Stomach (tissue), 9 donors: Measurements from ENCODE around the gene DLX4. TPM values are rescaled to one million over a fixed set of nuclear protein-coding genes. Genes with fewer than 3 reads are reported as not detected.

Experiments used
- DNase-seq, 2 donors: peaks; one replicate each; pipeline versions ENCODE4 v3.0.0 to v3.0.0-alpha.2; 2013 to 2019
- H3K27ac ChIP-seq, 5 donors: fragments of 200-600 bp in 4 of 5; sonication (generic) in 4 of 5; one replicate each; pipeline ENCODE4 v1.5.1; 2013 to 2019; ENCODE audit warnings: mild to moderate bottlenecking in 1 of 5, moderate library complexity in 1 of 5
- H3K27me3 ChIP-seq, 3 donors: fragments of 200-600 bp; sonication (generic); one replicate each; pipeline ENCODE4 v1.5.1; 2017 to 2019; ENCODE audit warnings: mixed run types in 1 of 3
- H3K36me3 ChIP-seq, 4 donors: fragments of 200-600 bp; sonication (generic); 1 replicate in 3 of 4; 2 replicates in 1 of 4; pipeline ENCODE4 v1.5.1; 2016 to 2019
- H3K4me1 ChIP-seq, 4 donors: fragments of 200-600 bp; sonication (generic); one replicate each; pipeline ENCODE4 v1.5.1; 2016 to 2019
- H3K4me3 ChIP-seq, 4 donors: fragments of 200-600 bp; sonication (generic) in 3 of 4; one replicate each; pipeline ENCODE4 v1.5.1; 2016 to 2019; ENCODE audit warnings: mild to moderate bottlenecking in 1 of 4
- H3K9me3 ChIP-seq, 4 donors: fragments of 200-600 bp; sonication (generic); one replicate each; pipeline ENCODE4 v1.5.1; 2016 to 2019
- CTCF ChIP-seq, 7 experiments: fragments of 450-650 bp in 4 of 7; fragments of 200-600 bp in 3 of 7; sonication (generic) in 3 of 7; IDR thresholded peaks; one replicate each; pipeline ENCODE4 v1.5.1; 2016 to 2019; ENCODE audit warnings: antibody characterized with exemption in 7 of 7, control low read depth in 2 of 7, mild to moderate bottlenecking in 1 of 7
- EP300 ChIP-seq: sonication (generic); formaldehyde crosslinking; IDR thresholded peaks from one replicate; pipeline ENCODE4 v1.6.1; 2017; ENCODE audit warnings: antibody characterized with exemption
- POLR2A ChIP-seq, 4 donors: fragments of 450-650 bp; IDR thresholded peaks; one replicate each; pipeline ENCODE4 v1.6.1; 2016; ENCODE audit warnings: antibody characterized with exemption in 4 of 4, control low read depth in 2 of 4, mild to moderate bottlenecking in 1 of 4, moderate library complexity in 1 of 4
- POLR2AphosphoS5 ChIP-seq, 3 donors: sonication (generic); formaldehyde crosslinking; IDR thresholded peaks; one replicate each; pipeline ENCODE4 v1.6.1; 2016; ENCODE audit warnings: antibody characterized with exemption in 3 of 3
- WGBS, 5 donors: extraction: QIAGEN DNeasy Blood & Tissue Kit in 3 of 5; methylation state at CpG; one replicate each; pipeline versions ENCODE4 v1.1.5 to v1.1.7; 2013 to 2018; 5-methylcytosine and 5-hydroxymethylcytosine counted together
- intact Hi-C: fragments of 100-400 bp; cut with DNase I; formaldehyde crosslinking; loops from one replicate; pipeline ENCODE4 v1.15.1; 2023; ENCODE audit warnings: low total_unique reads
- polyA plus RNA-seq, 3 donors: library from polyadenylated mRNA; stranded (reverse); fragments of 200-250 nt; gene quantifications; one replicate each; pipeline ENCODE4 v1.2.3, GENCODE V29; 2013
- total RNA-seq, 5 donors: library from RNA; depleted of rRNA; stranded (reverse); fragments of >200 nt; gene quantifications; one replicate each; pipeline versions ENCODE4 v1.1.0 to v1.2.3, GENCODE V29; 2014 to 2016
- donor health status: healthy with polysubstance abuse.
- donor health status: Bipolar disorder and iron deficiency.
- donor health status: healthy.

DLX4 gene
- total and polyA plus RNA-seq, 8 donors, result 0.31 to 0.40 TPM; not detected in 6

- TF ChIP-seq POLR2AphosphoS5 (IDR thresholded peaks at IDR 0.05) (no peak), POLR2A (IDR thresholded peaks at IDR 0.05) (no peak), CTCF (IDR thresholded peaks at IDR 0.05) (no peak), EP300 (no peak)
- H3K4me3 ChIP-seq, result no peak overlapping the region
- H3K36me3 ChIP-seq, result no peaks in the 10 kb centered on the region
- no peak overlapping the region for H3K27ac ChIP-seq
- H3K9me3 ChIP-seq, result peaks cover 0 to 30% (median 19%) of the 10 kb centered on the region in 4 donors
- intact Hi-C loops, result no loop called here
- WGBS, 5 donors, result 5 to 49% (median 32%) methylated on average over 1 of the region's 1 CpG
- DNase-seq, result peak in 1 of 2 donors; percentile 8
- peaks cover 0 to 20% (median 0%) of the 10 kb centered on the region in 3 donors for H3K27me3 ChIP-seq
- no peaks in the 10 kb centered on the region for H3K4me1 ChIP-seq
Measured at GRCh38 chr17:50014471-50015088, 45.6 kb downstream of the DLX4 start.

GRCh38 chr17:50015146-50015545 is 46.2 kb downstream of the DLX4 start:
- intact Hi-C loops, result no loop called here
- TF ChIP-seq EP300 (no peak), POLR2AphosphoS5 (IDR thresholded peaks at IDR 0.05) (no peak), CTCF (IDR thresholded peaks at IDR 0.05) (no peak), POLR2A (IDR thresholded peaks at IDR 0.05) (no peak)
- Histone ChIP-seq H3K4me3 (no peak overlapping the region), H3K4me1 (no peaks in the 10 kb centered on the region), H3K36me3 (no peaks in the 10 kb centered on the region), H3K27ac (no peak overlapping the region), H3K27me3 (peaks cover 0 to 14% (median 0%) of the 10 kb centered on the region in 3 donors), H3K9me3 (peaks cover 0 to 24% (median 15%) of the 10 kb centered on the region in 4 donors)
- 89 to 91% (median 90%) methylated on average over 2 of the region's 2 CpGs for WGBS, 5 donors
- DNase-seq, result no peak

- intact Hi-C loops, result no loop called here
- WGBS, 5 donors, result 86 to 97% (median 95%) methylated on average over 1 of the region's 1 CpG
- Histone ChIP-seq H3K27me3 (no peaks in the 10 kb centered on the region), H3K4me1 (peaks cover 0 to 5% (median 0%) of the 10 kb centered on the region in 4 donors), H3K27ac (no peak overlapping the region), H3K36me3 (no peaks in the 10 kb centered on the region), H3K4me3 (no peak overlapping the region), H3K9me3 (peaks cover 0 to 9% (median 7%) of the 10 kb centered on the region in 4 donors)
- TF ChIP-seq POLR2AphosphoS5 (IDR thresholded peaks at IDR 0.05) (no peak), POLR2A (IDR thresholded peaks at IDR 0.05) (no peak), EP300 (no peak), CTCF (IDR thresholded peaks at IDR 0.05) (no peak)
- no peak for DNase-seq
Measured at GRCh38 chr17:50018909-50019308, 49.9 kb downstream of the DLX4 start.

GRCh38 chr17:50020841-50021599 is 52.0 kb downstream of the DLX4 start:
- Histone ChIP-seq H3K36me3 (no peaks in the 10 kb centered on the region), H3K4me3 (no peak overlapping the region), H3K9me3 (no peaks in the 10 kb centered on the region), H3K27me3 (no peaks in the 10 kb centered on the region), H3K4me1 (peaks cover 0 to 5% (median 0%) of the 10 kb centered on the region in 4 donors), H3K27ac (no peak overlapping the region)
- intact Hi-C loops, result no loop called here
- WGBS, 5 donors, result 50 to 65% (median 58%) methylated on average over 12 to 13 of the region's 13 CpGs
- DNase-seq, result no peak
- TF ChIP-seq POLR2A (IDR thresholded peaks at IDR 0.05), result no peak
- no peak for TF ChIP-seq EP300
- no peak for TF ChIP-seq CTCF (IDR thresholded peaks at IDR 0.05)
- TF ChIP-seq POLR2AphosphoS5 (IDR thresholded peaks at IDR 0.05), result no peak
